Ishikawa (cell line): Measurements from ENCODE around the gene KCTD11.
A peak's percentile ranks its signal among the peaks of the same experiment; 100 is the strongest.

Source experiments
- CEBPB ChIP-seq: IDR thresholded peaks from 2 replicates; pipeline ENCODE4 v1.6.1; 2012
- CREB1 ChIP-seq: IDR thresholded peaks from 2 replicates; pipeline ENCODE4 v1.6.1; 2012; ENCODE audit warnings: low read depth
- EGR1 ChIP-seq: IDR thresholded peaks from 2 replicates; pipeline ENCODE4 v1.6.1; 2012
- EP300 ChIP-seq: IDR thresholded peaks from 2 replicates; pipeline ENCODE4 v1.6.1; 2012; ENCODE audit warnings: borderline replicate concordance
- FOXM1 ChIP-seq: IDR thresholded peaks from 2 replicates; pipeline ENCODE4 v1.6.1; 2012; ENCODE audit warnings: low read depth, borderline replicate concordance
- NFIC ChIP-seq: IDR thresholded peaks from 2 replicates; pipeline ENCODE4 v1.6.1; 2012
- RAD21 ChIP-seq: IDR thresholded peaks from 2 replicates; pipeline ENCODE4 v1.6.1; 2012; ENCODE audit warnings: low read depth
- TAF1 ChIP-seq: IDR thresholded peaks from 2 replicates; pipeline ENCODE4 v1.6.1; 2012; ENCODE audit warnings: low read depth, mild to moderate bottlenecking
- TCF12 ChIP-seq: IDR thresholded peaks from 2 replicates; pipeline ENCODE4 v1.6.1; 2012; ENCODE audit warnings: low read depth
- TEAD4 ChIP-seq: IDR thresholded peaks from 2 replicates; pipeline ENCODE4 v1.6.1; 2012
- USF1 ChIP-seq: IDR thresholded peaks from 2 replicates; pipeline ENCODE4 v1.6.1; 2012
- YY1 ChIP-seq: IDR thresholded peaks from 2 replicates; pipeline ENCODE4 v1.6.1; 2012; ENCODE audit warnings: low read depth
- ZBTB7A ChIP-seq: IDR thresholded peaks from 2 replicates; pipeline ENCODE4 v1.6.1; 2012; ENCODE audit warnings: low read depth
- TF ChIP-seq, protein P1 (sequence below): IDR thresholded peaks from 2 replicates; pipeline ENCODE4 v1.6.1; 2012
- TF ChIP-seq, protein P2 (sequence below): IDR thresholded peaks from 2 replicates; pipeline ENCODE4 v1.6.1; 2012; ENCODE audit warnings: low read depth, mild to moderate bottlenecking

The KCTD11 gene

GRCh38 chr17:7361906-7362305, 9.9 kb downstream of the KCTD11 start:
- no peak for TF ChIP-seq TCF12

DNA sequence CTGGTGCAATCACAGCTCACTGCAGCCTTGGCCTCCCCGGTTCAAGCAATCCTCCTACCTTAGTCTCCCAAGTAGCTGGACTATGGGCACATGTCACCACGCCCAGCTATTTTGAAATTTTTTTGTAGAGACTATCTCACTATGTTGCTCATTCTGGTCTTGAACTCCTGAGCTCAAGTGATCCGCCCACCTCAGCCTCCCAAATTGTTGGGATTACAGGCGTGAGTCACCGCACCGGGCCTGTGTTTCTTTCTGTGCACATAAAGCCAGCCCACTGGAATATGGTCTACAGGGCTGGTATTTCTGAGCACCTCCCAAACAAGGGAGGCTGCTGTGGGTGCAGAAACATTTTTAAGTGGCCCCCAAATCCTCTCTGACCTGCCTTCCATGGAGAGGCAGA, 11.3 kb downstream of the KCTD11 start:
- TF ChIP-seq TEAD4 (peak; percentile 24; the same call in 1 of the 2 replicates), USF1 (no peak)
- TF ChIP-seq, protein P1, sequence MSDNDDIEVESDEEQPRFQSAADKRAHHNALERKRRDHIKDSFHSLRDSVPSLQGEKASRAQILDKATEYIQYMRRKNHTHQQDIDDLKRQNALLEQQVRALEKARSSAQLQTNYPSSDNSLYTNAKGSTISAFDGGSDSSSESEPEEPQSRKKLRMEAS: no peak

DNA sequence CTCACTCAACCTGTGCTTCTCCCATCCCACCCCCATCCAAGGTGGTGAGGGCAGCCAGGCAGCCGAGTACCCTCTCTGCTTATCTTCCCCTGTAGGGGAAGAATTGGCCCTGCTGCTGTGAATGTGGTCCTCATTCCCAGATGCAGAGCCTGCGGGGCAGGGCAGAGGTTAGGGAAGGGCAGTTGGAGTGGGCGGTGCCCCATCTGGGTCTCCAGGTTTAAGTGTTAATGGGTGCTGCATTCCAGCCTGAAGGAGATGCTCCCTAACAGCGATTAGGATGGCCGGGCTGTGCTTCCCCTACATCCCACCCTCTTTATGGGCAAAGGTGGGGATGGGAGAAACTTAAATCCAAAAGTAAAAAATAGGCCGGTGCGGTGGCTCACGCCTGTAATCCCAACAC, 15.1 kb downstream of the KCTD11 start:
- TF ChIP-seq CREB1: no peak
- no peak for TF ChIP-seq FOXM1
- TF ChIP-seq USF1: no peak
- no peak for TF ChIP-seq TEAD4
- no peak for TF ChIP-seq CEBPB
- TF ChIP-seq EP300: no peak
- no peak for TF ChIP-seq YY1
- TF ChIP-seq, protein P1: no peak
- no peak for TF ChIP-seq TAF1
- TF ChIP-seq NFIC: no peak
- no peak for TF ChIP-seq RAD21
- TF ChIP-seq TCF12: no peak
- TF ChIP-seq, protein P2, sequence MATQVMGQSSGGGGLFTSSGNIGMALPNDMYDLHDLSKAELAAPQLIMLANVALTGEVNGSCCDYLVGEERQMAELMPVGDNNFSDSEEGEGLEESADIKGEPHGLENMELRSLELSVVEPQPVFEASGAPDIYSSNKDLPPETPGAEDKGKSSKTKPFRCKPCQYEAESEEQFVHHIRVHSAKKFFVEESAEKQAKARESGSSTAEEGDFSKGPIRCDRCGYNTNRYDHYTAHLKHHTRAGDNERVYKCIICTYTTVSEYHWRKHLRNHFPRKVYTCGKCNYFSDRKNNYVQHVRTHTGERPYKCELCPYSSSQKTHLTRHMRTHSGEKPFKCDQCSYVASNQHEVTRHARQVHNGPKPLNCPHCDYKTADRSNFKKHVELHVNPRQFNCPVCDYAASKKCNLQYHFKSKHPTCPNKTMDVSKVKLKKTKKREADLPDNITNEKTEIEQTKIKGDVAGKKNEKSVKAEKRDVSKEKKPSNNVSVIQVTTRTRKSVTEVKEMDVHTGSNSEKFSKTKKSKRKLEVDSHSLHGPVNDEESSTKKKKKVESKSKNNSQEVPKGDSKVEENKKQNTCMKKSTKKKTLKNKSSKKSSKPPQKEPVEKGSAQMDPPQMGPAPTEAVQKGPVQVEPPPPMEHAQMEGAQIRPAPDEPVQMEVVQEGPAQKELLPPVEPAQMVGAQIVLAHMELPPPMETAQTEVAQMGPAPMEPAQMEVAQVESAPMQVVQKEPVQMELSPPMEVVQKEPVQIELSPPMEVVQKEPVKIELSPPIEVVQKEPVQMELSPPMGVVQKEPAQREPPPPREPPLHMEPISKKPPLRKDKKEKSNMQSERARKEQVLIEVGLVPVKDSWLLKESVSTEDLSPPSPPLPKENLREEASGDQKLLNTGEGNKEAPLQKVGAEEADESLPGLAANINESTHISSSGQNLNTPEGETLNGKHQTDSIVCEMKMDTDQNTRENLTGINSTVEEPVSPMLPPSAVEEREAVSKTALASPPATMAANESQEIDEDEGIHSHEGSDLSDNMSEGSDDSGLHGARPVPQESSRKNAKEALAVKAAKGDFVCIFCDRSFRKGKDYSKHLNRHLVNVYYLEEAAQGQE: no peak
- no peak for TF ChIP-seq EGR1
- no peak for TF ChIP-seq ZBTB7A

GRCh38 chr17:7367918-7368598, 16.1 kb downstream of the KCTD11 start:
- TF ChIP-seq, protein P2: no peak
- TF ChIP-seq FOXM1 (no peak), ZBTB7A (no peak), YY1 (no peak), NFIC (no peak), EGR1 (no peak), EP300 (no peak), CEBPB (no peak), TAF1 (no peak), CREB1 (no peak), RAD21 (no peak), USF1 (no peak), TEAD4 (no peak)
- TF ChIP-seq, protein P1: no peak

GRCh38 chr17:7369825-7370224, 17.9 kb downstream of the KCTD11 start:
- TF ChIP-seq TEAD4 (no peak), ZBTB7A (no peak), USF1 (no peak)

DNA sequence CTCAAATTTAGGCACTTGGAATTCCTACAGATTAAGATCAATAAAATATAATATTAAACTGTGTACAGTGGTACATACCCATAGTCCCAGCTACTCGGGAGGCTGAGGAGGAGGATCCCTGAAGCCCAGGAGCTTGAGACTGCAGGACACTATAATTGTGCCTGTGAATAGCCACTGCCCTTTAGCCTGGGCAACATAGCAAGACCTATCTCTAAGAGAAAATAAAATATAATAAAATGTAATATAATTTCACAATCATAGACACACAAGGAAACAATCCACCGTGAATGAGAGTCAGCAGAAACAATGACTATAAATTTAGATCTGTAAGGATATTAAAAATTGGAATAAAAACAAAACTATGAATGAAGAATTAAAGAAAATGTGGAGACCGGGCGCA, 18.9 kb downstream of the KCTD11 start:
- no peak for TF ChIP-seq TCF12
- TF ChIP-seq CEBPB: no peak
- TF ChIP-seq YY1: no peak
- TF ChIP-seq CREB1: no peak
- no peak for TF ChIP-seq TAF1
